Measurements from ENCODE around the gene FBXL17. TPM values are rescaled to one million over a fixed set of nuclear protein-coding genes. Genes with fewer than 3 reads are reported as not detected.

FBXL17 gene
- polyA plus RNA-seq, 1 of the 3 experiments (the other 2 are of a cell fraction), result 4.4 TPM

GRCh38 chr5:108081707-108082106 is 300.2 kb downstream of the FBXL17 start (continued):
- TF ChIP-seq, protein P1, sequence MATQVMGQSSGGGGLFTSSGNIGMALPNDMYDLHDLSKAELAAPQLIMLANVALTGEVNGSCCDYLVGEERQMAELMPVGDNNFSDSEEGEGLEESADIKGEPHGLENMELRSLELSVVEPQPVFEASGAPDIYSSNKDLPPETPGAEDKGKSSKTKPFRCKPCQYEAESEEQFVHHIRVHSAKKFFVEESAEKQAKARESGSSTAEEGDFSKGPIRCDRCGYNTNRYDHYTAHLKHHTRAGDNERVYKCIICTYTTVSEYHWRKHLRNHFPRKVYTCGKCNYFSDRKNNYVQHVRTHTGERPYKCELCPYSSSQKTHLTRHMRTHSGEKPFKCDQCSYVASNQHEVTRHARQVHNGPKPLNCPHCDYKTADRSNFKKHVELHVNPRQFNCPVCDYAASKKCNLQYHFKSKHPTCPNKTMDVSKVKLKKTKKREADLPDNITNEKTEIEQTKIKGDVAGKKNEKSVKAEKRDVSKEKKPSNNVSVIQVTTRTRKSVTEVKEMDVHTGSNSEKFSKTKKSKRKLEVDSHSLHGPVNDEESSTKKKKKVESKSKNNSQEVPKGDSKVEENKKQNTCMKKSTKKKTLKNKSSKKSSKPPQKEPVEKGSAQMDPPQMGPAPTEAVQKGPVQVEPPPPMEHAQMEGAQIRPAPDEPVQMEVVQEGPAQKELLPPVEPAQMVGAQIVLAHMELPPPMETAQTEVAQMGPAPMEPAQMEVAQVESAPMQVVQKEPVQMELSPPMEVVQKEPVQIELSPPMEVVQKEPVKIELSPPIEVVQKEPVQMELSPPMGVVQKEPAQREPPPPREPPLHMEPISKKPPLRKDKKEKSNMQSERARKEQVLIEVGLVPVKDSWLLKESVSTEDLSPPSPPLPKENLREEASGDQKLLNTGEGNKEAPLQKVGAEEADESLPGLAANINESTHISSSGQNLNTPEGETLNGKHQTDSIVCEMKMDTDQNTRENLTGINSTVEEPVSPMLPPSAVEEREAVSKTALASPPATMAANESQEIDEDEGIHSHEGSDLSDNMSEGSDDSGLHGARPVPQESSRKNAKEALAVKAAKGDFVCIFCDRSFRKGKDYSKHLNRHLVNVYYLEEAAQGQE (IDR thresholded peaks at IDR 0.05; ENCODE audit: low read depth, low read length), result no peak
- TF ChIP-seq TCF12 (IDR thresholded peaks at IDR 0.05) (no peak), RXRA (IDR thresholded peaks at IDR 0.05; ENCODE audit: borderline replicate concordance, low read depth) (no peak), NFIC (IDR thresholded peaks at IDR 0.05; ENCODE audit: borderline replicate concordance) (no peak), GABPA (IDR thresholded peaks at IDR 0.05; ENCODE audit: low read depth) (no peak), FOSL2 (IDR thresholded peaks at IDR 0.05; ENCODE audit: borderline replicate concordance, low read depth) (no peak)
- TF ChIP-seq, protein P2, sequence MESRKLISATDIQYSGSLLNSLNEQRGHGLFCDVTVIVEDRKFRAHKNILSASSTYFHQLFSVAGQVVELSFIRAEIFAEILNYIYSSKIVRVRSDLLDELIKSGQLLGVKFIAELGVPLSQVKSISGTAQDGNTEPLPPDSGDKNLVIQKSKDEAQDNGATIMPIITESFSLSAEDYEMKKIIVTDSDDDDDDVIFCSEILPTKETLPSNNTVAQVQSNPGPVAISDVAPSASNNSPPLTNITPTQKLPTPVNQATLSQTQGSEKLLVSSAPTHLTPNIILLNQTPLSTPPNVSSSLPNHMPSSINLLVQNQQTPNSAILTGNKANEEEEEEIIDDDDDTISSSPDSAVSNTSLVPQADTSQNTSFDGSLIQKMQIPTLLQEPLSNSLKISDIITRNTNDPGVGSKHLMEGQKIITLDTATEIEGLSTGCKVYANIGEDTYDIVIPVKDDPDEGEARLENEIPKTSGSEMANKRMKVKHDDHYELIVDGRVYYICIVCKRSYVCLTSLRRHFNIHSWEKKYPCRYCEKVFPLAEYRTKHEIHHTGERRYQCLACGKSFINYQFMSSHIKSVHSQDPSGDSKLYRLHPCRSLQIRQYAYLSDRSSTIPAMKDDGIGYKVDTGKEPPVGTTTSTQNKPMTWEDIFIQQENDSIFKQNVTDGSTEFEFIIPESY (IDR thresholded peaks at IDR 0.05; ENCODE audit: borderline replicate concordance, low read depth), result no peak

GRCh38 chr5:108079753-108080152 is 302.1 kb downstream of the FBXL17 start:
- Histone ChIP-seq H3K27ac (ENCODE audit: low read depth in 2 of 2, low read length in 1 of 2) (no peak overlapping the region), H3K4me1 (ENCODE audit: control insufficient read depth in 1 of 2, insufficient read depth in 2 of 2, low read depth in 1 of 2, low read length in 1 of 2) (peaks cover 0 to 2% of the 10 kb centered on the region in 2 experiments; a peak in 1 of 4 replicates), H3K9ac (no peak overlapping the region), H3K4me3 (ENCODE audit: low read depth in 2 of 2, low read length in 1 of 2) (no peak overlapping the region), H3F3A (replicated peaks; ENCODE audit: insufficient read depth) (no peaks in the 10 kb centered on the region), H3K9me2 (no peaks in the 10 kb centered on the region), H3K27me3 (ENCODE audit: insufficient read depth) (no peaks in the 10 kb centered on the region), H2AFZ (ENCODE audit: low read depth) (no peak overlapping the region), H3K79me2 (ENCODE audit: insufficient read depth) (no peaks in the 10 kb centered on the region), H3K4me2 (no peak overlapping the region), H3K36me3 (replicated peaks in 1 of 2; ENCODE audit: control insufficient read depth in 1 of 2, insufficient read depth in 2 of 2, low read length in 1 of 2) (no peaks in the 10 kb centered on the region), H4K20me1 (ENCODE audit: insufficient read depth) (no peaks in the 10 kb centered on the region), H3K9me3 (no peaks in the 10 kb centered on the region)
- TF ChIP-seq TEAD4 (IDR thresholded peaks at IDR 0.05; ENCODE audit: borderline replicate concordance, insufficient read depth), result no peak
- TF ChIP-seq RAD21 (IDR thresholded peaks at IDR 0.05; ENCODE audit: low read length), result peak; percentile 38
- no peak for TF ChIP-seq TCF12 (IDR thresholded peaks at IDR 0.05)
- TF ChIP-seq SMC3 (IDR thresholded peaks at IDR 0.05; ENCODE audit: low read depth, low read length), result peak; percentile 13; the same call in 1 of the 2 replicates
- ChIA-PET CTCF (no interaction called here), POLR2A (no interaction called here)
- DNase-seq, result no peak

DNA sequence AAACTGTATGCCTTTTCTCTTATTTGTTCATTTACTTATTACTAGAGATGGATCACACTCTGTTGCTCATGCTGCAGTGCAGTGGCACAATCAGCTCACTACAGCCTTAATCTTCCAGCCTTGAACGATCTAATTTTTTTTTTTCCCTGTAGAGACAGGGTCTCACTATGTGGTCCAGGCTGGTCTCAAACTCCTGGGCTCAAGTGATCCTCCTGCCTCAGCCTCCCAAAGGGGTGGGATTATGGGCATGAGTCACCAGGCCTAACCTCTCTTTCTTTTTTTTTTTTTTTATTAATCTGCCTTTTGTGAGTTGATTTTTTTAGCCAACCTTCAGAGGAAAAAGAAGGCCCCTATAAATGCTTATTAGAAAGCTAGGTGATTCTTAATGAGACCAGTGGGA is 303.0 kb downstream of the FBXL17 start:
- Histone ChIP-seq H3K9me3 (no peaks in the 10 kb centered on the region), H3K4me3 (ENCODE audit: low read depth in 2 of 2, low read length in 1 of 2) (no peak overlapping the region), H3K27me3 (ENCODE audit: insufficient read depth) (no peaks in the 10 kb centered on the region), H3K9ac (no peak overlapping the region), H3F3A (replicated peaks; ENCODE audit: insufficient read depth) (no peaks in the 10 kb centered on the region), H3K4me2 (no peak overlapping the region), H4K20me1 (ENCODE audit: insufficient read depth) (no peaks in the 10 kb centered on the region), H3K4me1 (ENCODE audit: control insufficient read depth in 1 of 2, insufficient read depth in 2 of 2, low read depth in 1 of 2, low read length in 1 of 2) (no peaks in the 10 kb centered on the region; a peak in 1 of 4 replicates), H3K36me3 (replicated peaks in 1 of 2; ENCODE audit: control insufficient read depth in 1 of 2, insufficient read depth in 2 of 2, low read length in 1 of 2) (no peaks in the 10 kb centered on the region), H3K27ac (ENCODE audit: low read depth in 2 of 2, low read length in 1 of 2) (no peak overlapping the region), H2AFZ (ENCODE audit: low read depth) (no peak overlapping the region), H3K9me2 (no peaks in the 10 kb centered on the region), H3K79me2 (ENCODE audit: insufficient read depth) (no peaks in the 10 kb centered on the region)
- 93% methylated on average over 1 of the region's 1 CpG for WGBS (ENCODE audit: low lambda C conversion rate)
- ChIA-PET CTCF (no interaction called here), POLR2A (no interaction called here)
- no peak for DNase-seq
- TF ChIP-seq SIN3A (IDR thresholded peaks at IDR 0.05; ENCODE audit: borderline replicate concordance, low read depth, low read length) (no peak), EZH2phosphoT487 (IDR thresholded peaks at IDR 0.05; ENCODE audit: borderline replicate concordance, low read depth) (no peak), MEF2A (IDR thresholded peaks at IDR 0.05; ENCODE audit: borderline replicate concordance, low read depth) (no peak), POLR2AphosphoS5 (IDR thresholded peaks at IDR 0.05; ENCODE audit: low read depth, low read length) (no peak)
- TF ChIP-seq, protein P3, sequence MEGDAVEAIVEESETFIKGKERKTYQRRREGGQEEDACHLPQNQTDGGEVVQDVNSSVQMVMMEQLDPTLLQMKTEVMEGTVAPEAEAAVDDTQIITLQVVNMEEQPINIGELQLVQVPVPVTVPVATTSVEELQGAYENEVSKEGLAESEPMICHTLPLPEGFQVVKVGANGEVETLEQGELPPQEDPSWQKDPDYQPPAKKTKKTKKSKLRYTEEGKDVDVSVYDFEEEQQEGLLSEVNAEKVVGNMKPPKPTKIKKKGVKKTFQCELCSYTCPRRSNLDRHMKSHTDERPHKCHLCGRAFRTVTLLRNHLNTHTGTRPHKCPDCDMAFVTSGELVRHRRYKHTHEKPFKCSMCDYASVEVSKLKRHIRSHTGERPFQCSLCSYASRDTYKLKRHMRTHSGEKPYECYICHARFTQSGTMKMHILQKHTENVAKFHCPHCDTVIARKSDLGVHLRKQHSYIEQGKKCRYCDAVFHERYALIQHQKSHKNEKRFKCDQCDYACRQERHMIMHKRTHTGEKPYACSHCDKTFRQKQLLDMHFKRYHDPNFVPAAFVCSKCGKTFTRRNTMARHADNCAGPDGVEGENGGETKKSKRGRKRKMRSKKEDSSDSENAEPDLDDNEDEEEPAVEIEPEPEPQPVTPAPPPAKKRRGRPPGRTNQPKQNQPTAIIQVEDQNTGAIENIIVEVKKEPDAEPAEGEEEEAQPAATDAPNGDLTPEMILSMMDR (IDR thresholded peaks at IDR 0.05), result no peak
- TF ChIP-seq, protein P4, sequence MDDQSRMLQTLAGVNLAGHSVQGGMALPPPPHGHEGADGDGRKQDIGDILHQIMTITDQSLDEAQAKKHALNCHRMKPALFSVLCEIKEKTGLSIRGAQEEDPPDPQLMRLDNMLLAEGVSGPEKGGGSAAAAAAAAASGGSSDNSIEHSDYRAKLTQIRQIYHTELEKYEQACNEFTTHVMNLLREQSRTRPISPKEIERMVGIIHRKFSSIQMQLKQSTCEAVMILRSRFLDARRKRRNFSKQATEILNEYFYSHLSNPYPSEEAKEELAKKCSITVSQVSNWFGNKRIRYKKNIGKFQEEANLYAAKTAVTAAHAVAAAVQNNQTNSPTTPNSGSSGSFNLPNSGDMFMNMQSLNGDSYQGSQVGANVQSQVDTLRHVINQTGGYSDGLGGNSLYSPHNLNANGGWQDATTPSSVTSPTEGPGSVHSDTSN (IDR thresholded peaks at IDR 0.05), result no peak
- TF ChIP-seq, protein P5, sequence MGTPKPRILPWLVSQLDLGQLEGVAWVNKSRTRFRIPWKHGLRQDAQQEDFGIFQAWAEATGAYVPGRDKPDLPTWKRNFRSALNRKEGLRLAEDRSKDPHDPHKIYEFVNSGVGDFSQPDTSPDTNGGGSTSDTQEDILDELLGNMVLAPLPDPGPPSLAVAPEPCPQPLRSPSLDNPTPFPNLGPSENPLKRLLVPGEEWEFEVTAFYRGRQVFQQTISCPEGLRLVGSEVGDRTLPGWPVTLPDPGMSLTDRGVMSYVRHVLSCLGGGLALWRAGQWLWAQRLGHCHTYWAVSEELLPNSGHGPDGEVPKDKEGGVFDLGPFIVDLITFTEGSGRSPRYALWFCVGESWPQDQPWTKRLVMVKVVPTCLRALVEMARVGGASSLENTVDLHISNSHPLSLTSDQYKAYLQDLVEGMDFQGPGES (IDR thresholded peaks at IDR 0.05; ENCODE audit: low read depth, low read length), result no peak

All from SK-N-SH (cell line).